Testis (tissue), 3 donors: ENCODE data around the gene RASL10A. TPM values are rescaled to one million over a fixed set of nuclear protein-coding genes. Genes with fewer than 3 reads are reported as not detected.
A peak's percentile ranks its signal among the peaks of the same experiment; 100 is the strongest.

Experiments
- DNase-seq: peaks from one replicate; pipeline ENCODE4 v3.0.0-alpha.2; 2019
- H3K27ac ChIP-seq, 2 donors: fragments of 200-600 bp; sonication (generic); one replicate each; pipeline ENCODE4 v1.5.1; 2019
- H3K27me3 ChIP-seq: fragments of 200-600 bp; sonication (generic); one replicate; pipeline ENCODE4 v1.5.1; 2019
- H3K36me3 ChIP-seq: fragments of 200-600 bp; sonication (generic); one replicate; pipeline ENCODE4 v1.5.1; 2017; ENCODE audit warnings: low read depth; ENCODE audit errors: missing control alignments
- H3K4me1 ChIP-seq: fragments of 200-600 bp; sonication (generic); one replicate; pipeline ENCODE4 v1.5.1; 2019
- H3K4me3 ChIP-seq, 2 donors: fragments of 200-600 bp; sonication (generic); one replicate each; pipeline ENCODE4 v1.5.1; 2017 to 2019
- H3K9me3 ChIP-seq: fragments of 200-600 bp; sonication (generic); one replicate; pipeline ENCODE4 v1.5.1; 2017
- POLR2A ChIP-seq: fragments of 450-650 bp; IDR thresholded peaks from one replicate; pipeline ENCODE4 v1.6.1; 2017; ENCODE audit warnings: antibody characterized with exemption, mild to moderate bottlenecking, moderate library complexity
- whole genome bisulfite sequencing, 2 donors: methylation state at CpG; one replicate each; pipeline ENCODE4 v1.1.5; 2018; 5-methylcytosine and 5-hydroxymethylcytosine counted together
- intact Hi-C: fragments of 100-400 bp; cut with DNase I; formaldehyde crosslinking; loops from one replicate; pipeline ENCODE4 v1.15.1; 2023; ENCODE audit warnings: low total_unique reads
- polyA plus RNA-seq: library from polyadenylated mRNA; stranded (reverse); fragments of 350-450 nt; fragmentation: Illumina TruSeq; extraction: RNeasy Lipid Tissue Mini Kit (QIAGEN cat#74804); gene quantifications from one replicate; pipeline ENCODE4 v1.2.3, GENCODE V29; 2014; ENCODE audit warnings: low read depth, low replicate concordance; ENCODE audit not compliant: insufficient read depth
- total RNA-seq, 2 donors: library from RNA; depleted of rRNA; stranded (reverse); fragments of >200 nt; gene quantifications; one replicate each; pipeline ENCODE4 v1.2.3, GENCODE V29; 2016
- TF ChIP-seq, protein P1 (sequence below), 3 experiments: fragments of 450-650 bp in 2 of 3; fragments of 200-600 bp in 1 of 3; sonication (generic) in 1 of 3; IDR thresholded peaks; one replicate each; pipeline ENCODE4 v1.5.1; 2016 to 2019; ENCODE audit warnings: antibody characterized with exemption in 3 of 3, mild to moderate bottlenecking in 2 of 3, moderate library complexity in 1 of 3

The RASL10A gene
- total and polyA plus RNA-seq, 3 donors from 2014 or later: 2.2 to 10.4 (median 7.1) TPM

DNA sequence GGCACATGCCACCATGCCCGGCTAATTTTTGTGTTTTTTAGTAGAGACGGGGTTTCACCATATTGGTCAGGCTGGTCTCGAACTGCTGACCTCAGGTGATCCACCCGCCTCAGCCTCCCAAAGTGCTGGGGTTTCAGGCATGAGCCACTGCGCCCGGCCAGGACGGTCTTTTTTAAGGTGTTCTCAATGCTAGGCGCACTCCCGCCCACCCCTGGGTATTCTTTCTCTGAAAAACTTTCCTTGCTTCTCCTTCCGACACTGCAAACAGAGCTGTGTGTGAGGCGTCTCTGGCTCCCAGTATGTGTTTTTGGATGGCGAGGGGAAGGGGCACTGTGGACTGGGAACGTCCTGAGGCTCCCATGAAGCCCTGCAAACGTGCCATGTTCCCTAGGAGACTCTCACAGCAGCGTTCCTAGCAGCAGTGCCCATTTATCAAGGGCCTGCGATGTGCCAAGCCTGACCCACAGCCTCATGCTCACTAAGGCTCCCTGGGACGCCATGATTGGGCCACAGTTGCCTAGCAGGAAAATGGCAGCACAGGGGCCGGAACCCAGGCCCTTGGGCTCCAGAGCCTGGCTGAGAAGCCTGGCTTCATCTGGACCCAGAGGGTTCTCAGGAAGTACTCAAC lies 2.4 kb upstream of the RASL10A start:
- DNase-seq: no peak
- 95 to 97% methylated on average over 16 to 18 of the region's 18 CpGs for WGBS, 2 donors
- intact Hi-C loops: no loop called here
- no peak overlapping the region for H3K4me3 ChIP-seq
- no peaks in the 10 kb centered on the region for H3K9me3 ChIP-seq
- peaks cover 15% of the 10 kb centered on the region for H3K4me1 ChIP-seq
- no peak overlapping the region for H3K27ac ChIP-seq
- TF ChIP-seq, protein P1, sequence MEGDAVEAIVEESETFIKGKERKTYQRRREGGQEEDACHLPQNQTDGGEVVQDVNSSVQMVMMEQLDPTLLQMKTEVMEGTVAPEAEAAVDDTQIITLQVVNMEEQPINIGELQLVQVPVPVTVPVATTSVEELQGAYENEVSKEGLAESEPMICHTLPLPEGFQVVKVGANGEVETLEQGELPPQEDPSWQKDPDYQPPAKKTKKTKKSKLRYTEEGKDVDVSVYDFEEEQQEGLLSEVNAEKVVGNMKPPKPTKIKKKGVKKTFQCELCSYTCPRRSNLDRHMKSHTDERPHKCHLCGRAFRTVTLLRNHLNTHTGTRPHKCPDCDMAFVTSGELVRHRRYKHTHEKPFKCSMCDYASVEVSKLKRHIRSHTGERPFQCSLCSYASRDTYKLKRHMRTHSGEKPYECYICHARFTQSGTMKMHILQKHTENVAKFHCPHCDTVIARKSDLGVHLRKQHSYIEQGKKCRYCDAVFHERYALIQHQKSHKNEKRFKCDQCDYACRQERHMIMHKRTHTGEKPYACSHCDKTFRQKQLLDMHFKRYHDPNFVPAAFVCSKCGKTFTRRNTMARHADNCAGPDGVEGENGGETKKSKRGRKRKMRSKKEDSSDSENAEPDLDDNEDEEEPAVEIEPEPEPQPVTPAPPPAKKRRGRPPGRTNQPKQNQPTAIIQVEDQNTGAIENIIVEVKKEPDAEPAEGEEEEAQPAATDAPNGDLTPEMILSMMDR (IDR thresholded peaks at IDR 0.05): no peak
- TF ChIP-seq POLR2A: no peak
- no peaks in the 10 kb centered on the region for H3K36me3 ChIP-seq
- H3K27me3 ChIP-seq: no peaks in the 10 kb centered on the region

DNA sequence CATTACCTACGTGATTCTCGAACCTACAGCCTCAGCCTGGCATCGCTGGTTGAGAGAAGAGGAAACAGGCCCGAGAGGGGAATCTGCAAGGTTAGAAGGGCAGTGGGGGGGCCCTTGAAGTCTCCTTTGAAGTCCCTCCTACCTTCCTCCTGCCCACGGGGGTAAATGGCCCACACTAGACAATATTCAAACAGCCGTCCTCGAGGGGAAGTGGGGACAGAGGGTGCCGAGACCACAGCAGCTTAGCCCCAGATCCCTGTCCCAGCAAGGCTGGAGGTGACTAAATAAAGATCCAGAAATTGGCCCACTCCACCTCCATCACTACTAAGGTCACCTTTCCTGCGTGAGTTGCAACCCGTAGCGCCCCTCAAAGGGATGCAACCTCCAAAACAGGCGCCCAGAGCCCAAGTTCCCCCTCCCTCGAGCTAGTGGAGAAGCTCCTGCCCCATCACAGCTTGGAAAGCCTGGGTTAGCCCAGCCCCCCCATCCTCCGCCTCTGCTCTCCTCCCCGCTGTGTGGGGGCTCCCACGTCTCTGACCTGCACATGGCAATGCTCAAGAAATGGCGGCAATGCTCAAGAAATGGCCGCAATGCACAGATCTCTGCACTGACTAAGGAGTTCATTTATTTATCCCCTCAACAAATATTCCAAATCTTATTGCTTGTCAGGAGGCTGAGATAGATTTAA lies 788 bp upstream of the RASL10A start:
- TF ChIP-seq POLR2A: no peak
- TF ChIP-seq, protein P1 (IDR thresholded peaks at IDR 0.05): no peak
- Histone ChIP-seq H3K4me1 (peaks cover 21% of the 10 kb centered on the region), H3K36me3 (no peaks in the 10 kb centered on the region), H3K27ac (no peak overlapping the region), H3K4me3 (peak overlapping the region in 1 of 2 donors; percentile 44), H3K9me3 (no peaks in the 10 kb centered on the region), H3K27me3 (no peaks in the 10 kb centered on the region)
- no peak for DNase-seq
- intact Hi-C loops: no loop called here
- 41 to 55% methylated on average over 14 to 18 of the region's 18 CpGs for WGBS, 2 donors

DNA sequence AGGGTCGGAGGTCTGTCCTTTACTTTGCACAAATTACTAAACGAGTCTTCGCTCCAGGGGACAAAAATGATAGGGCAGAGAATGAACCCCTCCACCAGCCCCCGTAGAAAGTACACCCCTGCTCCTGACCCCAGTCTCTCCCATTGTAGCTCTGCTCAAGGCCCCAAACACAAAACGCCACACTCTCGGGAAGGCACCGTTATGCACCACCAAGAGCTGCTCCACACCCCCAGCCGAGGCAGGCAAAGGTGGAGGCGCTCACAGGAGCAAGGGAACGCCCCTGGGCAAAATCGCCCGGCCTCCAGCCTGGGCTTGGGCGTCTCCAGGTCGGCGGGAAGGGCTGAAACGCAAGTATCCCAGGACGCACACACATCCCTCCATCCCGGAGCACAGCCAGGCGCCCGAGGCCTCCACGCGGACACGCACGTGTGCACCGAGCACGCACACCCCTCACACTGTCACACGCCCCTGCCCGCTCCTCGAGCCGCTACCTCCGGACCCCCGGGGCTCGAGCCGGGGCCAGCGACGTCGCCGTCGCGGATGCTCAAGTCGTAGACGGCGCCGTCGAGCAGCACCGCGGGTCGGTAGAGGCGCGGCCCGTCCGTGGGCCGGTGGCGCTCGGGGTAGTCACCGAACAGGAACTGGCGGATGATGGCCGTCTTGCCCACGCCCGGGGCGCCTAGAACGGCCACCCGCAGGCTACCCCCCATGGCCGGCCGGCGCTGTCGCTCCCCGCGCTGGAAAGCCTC lies 786 bp downstream of the RASL10A start:
- 4 to 29% methylated on average over 4 to 66 of the region's 69 CpGs for WGBS, 2 donors
- H3K27ac ChIP-seq: no peak overlapping the region
- H3K27me3 ChIP-seq: no peaks in the 10 kb centered on the region
- no peaks in the 10 kb centered on the region for H3K36me3 ChIP-seq
- peaks cover 35% of the 10 kb centered on the region for H3K4me1 ChIP-seq
- no peak for DNase-seq
- TF ChIP-seq, protein P1 (IDR thresholded peaks at IDR 0.05): no peak
- TF ChIP-seq POLR2A: no peak
- peak overlapping the region; percentile 15 to 24 for H3K4me3 ChIP-seq
- H3K9me3 ChIP-seq: no peaks in the 10 kb centered on the region
- intact Hi-C loops: no loop called here

DNA sequence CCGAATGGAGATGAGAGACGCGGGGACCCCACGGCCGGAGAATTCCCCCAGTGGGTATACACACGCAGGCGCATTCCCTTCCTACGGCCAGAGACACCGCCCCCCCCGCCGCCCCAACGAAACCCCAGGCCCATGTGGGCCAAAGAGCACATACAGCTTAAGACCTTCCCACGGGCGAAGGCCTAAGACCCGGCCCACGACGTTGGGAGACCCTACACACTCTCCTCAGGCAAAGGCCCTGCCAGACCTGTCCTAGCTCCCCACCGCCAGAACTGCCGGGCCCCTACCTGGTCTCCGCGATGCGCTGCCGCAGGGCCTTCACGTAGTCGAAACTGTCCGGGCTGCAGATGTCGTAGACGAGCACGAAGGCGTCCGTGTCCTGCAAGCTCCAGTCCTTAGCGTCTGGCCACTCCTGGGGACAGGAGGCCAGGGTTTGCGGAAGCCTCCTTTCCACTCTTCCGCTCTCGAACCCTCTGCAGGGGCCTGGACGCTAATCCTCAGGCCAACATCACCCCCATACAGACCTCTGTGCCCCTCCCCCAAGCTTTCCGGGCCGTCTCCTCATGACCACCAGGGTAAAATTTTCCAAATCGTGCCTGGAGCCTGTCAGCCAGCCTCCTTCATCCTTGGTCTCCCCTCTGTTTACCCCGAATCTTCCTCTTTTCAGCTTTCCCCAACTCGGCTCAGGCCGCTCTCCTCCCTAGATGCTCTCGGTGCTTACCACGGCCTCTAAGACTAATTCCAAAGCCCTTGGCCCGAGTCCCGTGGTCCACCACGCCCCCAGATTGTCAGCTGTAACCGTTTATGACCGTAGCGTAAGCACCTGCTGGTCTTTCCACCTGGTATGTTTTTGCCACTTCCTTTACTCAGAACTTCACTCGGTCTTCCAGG lies 1.7 kb downstream of the RASL10A start:
- Histone ChIP-seq H3K36me3 (no peaks in the 10 kb centered on the region), H3K27me3 (no peaks in the 10 kb centered on the region), H3K4me1 (peaks cover 44% of the 10 kb centered on the region), H3K27ac (no peak overlapping the region), H3K4me3 (peak overlapping the region in 1 of 2 donors; percentile 47), H3K9me3 (no peaks in the 10 kb centered on the region)
- intact Hi-C loops: no loop called here
- DNase-seq: no peak
- TF ChIP-seq, protein P1 (IDR thresholded peaks at IDR 0.05): no peak
- no peak for TF ChIP-seq POLR2A
- WGBS, 2 donors: 14 to 26% methylated on average over 25 to 47 of the region's 51 CpGs
